GM21367 (cell line): ENCODE data around the gene CDK6.
A peak's percentile ranks its signal among the peaks of the same experiment; 100 is the strongest.

Experiments
- ATAC-seq: cut with Tn5 transposase; IDR thresholded peaks from one replicate; pipeline ENCODE4 v1.9.1; 2021; ENCODE audit not compliant: unreplicated experiment

The CDK6 gene

DNA sequence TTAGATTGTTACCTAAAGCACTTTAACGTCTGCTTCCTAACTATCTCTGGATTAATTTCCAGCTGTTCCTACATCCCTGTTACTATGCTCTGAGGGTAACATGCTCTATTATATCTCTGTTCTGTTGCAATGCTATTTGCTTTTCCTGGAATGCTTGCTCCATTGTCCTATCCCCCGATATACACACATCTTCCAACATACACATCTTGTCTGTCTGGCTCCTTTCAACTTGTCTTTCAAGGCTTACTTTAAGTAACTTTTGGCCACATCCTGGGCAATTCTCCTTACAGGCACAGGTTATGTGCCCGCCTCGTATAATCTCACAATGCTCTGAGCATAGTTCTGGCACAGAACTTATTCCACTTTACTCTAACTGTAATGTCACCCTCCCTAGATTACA, 96.2 kb downstream of the CDK6 start:
- no peak for ATAC-seq

DNA sequence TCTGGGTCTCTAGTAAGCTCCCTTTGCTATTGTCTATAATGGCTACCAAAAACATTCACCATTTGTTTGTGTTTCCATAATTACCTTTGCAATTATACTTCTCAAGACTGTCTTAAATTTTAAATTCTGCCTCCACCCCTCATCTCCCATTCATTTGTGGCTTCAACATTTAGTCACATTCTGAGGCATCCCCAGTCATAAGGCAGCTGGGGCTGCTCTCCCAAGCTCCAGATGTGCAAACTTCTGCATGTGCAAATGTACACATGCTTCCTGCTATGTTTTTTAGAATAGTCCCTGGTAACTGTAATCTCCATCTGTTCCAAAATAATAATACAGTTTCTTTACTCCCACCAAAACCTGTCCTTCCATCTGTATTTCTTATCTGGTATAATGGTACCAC, 97.3 kb downstream of the CDK6 start:
- no peak for ATAC-seq

DNA sequence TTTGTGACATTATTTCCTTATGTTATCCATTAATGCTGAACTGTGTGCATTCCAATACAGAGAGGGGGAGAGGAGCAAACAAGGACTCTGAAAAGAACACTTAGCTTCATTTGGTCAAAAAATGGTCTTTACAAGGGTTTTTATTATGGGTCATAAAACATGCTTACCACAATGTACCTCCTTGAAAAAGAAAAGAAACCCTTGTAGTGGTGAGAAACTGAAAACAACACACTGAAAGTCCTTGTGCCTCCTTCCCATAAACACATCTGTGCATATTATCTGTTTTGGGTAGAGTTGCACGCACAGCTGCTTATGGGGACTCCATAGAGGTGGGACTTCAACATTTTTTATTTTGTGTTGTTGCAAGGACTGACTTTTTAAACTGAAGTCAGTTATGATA, 98.7 kb downstream of the CDK6 start:
- ATAC-seq: peak; percentile 93

DNA sequence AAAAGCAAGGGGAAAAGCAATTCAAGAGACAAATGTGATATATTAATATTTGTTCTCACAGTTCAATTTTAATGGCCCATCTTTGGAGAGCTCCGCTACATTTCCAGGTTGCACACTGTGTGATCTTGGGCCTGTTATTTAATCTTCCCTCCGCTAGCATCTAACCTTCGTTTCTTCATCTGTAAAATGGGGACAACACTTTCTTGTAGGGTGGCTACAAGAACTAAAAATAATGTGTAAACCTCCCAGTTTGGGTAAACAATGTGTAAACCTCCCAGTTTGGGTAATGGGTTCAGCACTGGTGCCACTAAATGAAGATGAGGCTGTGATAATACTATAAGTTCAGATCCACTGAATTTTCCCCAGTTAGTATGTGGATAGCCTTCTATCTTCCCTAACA, 99.5 kb downstream of the CDK6 start:
- no peak for ATAC-seq

DNA sequence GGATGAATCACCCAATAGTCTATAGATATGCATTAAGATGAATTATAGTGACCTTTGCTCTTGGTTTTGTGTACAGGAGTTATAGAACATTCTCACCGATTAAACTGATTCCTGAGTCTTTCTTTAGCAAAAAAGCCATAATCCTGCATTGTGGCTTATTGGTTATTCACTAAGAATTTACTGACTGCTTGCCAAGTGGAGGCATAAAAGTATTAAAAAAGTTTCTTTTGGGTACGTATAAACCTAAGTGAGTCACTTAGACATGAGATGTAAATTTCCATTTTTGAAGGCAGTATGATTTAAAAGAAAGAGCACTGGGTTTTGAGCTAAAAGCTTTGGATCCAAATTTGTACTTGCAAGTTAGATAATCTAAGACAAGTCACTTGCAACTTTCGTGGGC, 100.7 kb downstream of the CDK6 start:
- ATAC-seq: no peak

DNA sequence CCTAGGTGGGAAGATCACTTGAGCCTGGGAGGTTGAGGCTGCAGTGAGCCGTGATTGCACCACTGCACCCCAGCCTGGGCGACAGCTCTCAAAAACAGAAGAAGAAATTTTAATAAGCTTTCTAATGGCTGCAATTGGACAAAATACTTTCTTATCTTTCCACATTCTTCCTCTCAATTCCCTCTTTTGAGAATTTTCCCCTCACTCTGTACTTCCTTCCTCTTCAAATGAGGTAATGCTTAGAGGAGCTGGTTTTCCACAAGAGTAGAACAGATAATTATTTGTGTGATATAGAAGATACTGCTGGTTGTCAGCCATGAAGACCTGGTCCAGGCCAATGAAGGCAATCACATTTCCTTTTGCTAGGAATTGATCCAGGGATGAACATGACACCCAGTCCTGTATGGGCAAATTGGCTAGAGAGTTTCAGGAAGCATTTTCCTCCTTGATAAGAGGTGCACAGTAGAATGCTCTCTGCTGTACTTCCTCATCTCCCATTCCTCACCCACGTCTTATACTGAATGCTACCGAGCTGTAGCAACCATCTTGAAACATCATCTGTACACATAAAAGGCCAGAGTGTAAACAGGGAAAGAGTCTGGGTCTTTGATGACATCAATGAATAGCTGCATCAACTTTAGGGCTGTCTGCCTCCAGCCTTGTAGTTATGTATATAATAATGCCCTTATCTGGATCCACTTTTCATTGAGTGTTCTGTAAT, 103.9 kb downstream of the CDK6 start:
- no peak for ATAC-seq

DNA sequence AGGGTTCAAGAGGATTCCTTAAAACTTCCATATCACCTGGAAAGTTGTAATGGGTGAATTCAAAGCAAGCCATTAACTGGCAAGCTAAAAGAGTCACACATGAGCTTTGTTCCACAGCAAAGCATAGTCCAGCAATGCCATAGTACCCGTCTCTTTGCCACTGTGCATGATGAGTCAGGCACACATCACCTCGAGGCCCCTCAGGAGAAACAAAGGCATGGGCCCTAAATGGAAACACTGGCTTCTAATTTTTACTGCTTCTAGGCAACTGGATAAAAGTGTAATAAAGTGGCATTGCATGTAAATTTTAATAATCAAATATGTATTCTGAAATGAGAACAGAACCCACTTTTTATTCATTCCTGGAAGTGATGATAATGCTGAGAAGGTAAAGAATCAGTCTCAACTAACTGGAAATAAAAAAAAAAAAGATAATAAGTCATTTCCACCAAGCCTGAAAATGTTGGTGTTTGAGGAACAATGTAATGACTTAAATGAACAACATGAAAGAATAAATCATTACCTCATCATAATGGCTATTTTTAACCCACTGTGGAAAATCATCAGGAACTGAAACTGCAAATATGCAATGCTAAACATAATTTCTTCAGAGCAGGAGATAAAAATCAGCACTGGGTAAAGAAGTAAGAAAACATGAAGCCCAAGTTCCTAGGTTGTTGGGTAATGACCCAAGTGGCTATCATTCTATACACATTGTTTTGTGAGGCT, 104.9 kb downstream of the CDK6 start:
- peak; percentile 46 for ATAC-seq

DNA sequence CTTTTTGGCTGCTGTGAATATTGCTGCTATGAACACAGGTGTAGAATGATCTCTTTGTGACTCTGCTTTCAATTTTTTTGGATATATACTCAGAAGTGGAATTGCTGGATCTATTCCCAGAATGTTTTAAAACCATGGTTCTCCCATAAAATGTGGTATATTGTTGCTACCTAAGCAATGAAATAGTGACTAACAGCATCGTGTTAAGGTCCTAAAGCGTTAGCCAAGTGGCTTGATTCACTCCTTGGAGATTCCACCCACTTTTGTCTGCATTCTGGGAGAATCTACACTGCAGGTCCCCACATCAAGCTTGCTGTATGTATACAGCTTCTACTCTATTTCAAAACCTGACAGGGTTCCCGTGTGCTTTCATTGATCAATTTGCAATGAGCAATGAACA, 105.6 kb downstream of the CDK6 start:
- ATAC-seq: no peak

DNA sequence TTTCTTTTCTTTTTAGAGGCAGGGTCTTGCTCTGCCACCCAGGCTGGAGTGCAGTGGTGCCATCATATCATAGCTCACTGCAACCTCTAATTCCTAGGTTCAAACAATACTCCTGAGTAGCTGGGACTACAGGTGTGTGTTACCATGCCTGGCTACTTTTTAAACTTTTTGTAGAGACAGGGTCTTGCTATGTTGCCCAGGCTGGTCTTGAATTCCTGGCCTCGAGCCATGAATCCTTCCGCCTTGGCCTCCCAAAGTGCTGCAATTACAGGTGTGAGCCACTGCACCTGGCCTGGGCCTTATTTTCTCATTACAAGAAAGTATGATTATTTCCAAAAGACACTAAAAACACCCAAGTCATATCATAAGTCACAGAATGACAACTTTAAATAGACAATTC, 106.6 kb downstream of the CDK6 start:
- no peak for ATAC-seq

DNA sequence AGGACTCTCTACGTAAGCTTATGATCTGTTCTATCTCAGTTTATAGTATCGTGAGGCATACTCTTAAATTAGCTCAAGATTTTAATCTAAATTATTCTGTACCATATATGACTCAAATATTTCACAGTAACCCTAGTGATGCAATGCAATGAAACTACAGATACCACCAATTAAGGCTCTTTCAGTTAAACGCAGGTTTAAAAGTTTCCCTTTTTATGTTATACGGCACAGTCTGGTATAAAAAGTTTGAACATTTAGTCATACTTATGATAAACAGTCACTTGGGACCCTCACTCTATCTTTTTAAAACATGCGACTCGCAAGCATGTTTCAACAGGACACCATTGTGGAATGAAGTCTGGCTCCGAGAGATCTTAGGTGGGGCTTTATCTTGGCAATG, 107.2 kb downstream of the CDK6 start:
- ATAC-seq: no peak

DNA sequence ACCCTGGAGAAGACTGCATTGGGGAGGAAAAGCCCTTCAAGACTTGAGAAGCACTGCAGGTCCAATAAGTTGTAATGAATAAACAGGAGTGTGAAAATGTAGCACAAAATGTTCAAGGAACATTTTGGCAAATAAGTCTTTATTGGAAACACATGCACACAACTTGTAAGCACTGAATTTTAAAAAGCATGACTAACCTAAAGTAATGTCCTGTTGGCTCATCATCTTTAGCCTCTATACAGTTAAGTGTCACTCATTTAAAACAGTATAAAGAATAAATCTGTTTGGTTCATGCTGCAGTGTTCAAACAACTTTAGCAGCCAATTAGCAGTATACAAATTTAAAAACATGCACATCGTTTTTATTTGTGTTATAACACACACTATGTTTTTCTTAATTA, 108.6 kb downstream of the CDK6 start:
- ATAC-seq: no peak

DNA sequence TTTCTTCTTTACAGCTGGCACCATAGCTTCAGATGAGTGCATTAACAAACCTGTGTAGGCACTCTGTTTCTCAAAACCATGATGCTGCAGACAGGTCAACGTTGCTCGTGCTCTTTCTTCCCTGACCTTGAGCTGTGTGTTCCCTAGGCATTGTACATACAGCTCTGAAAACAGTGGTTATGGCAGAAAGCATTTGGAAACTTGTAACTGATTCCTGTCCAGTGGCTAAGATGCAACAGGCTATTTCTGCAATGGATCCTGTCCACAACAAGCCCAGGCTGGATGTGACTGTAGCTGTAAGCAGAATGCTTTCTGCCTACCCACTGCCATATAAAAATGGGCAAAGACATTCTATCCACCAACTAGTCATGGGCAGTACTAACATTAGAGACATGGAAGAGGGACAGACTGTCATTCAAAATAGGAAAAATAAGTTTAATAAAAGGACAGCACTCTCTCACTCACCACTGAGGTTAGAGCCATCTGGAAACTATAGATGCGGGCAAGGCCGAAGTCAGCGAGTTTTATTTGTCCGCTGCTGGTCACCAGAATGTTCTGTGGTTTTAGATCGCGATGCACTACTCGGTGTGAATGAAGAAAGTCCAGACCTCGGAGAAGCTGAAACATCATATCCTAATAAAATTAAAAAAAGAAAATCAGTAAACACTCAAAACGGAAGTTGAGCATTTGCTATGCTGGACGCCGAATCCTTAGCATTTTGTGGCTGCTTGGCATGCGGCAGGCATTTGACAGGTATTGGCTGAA, 111.0 kb downstream of the CDK6 start:
- no peak for ATAC-seq

DNA sequence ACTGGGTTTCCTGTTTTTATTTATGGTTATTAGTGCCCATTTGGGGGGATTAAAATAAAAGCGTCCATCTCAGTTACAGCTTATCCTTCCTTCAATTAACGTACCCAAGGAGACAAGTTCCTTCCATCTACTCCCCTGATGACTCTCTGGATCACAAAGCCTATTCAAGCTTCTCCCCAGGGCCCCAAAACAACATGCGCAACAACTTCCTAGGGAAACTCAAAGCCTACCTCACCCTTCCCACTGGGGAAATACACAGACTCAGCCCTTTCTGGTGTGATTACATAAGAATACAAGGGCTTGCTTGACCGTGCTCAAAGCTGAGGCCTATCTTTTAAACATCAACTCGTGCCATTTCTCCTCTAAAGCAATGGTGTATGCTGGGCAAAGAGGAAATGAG, 112.4 kb downstream of the CDK6 start:
- no peak for ATAC-seq

DNA sequence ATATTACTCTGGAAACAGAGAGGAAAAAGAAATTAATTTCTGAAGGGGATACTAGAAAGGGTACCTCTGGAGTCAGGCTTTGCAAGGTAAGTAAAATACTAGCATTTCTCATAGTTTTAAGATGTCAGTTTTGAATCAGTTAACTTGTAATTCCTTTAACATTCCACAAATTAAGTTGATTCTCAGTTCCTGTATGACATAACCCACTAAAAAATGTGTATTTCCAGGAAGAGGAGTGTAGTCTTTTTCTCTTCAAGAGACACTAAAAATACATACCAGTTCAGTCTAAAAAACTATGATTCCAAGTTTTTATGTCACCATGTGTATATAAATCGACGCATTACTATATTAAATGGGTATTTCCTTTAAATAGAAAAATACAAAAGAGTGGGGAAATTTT, 113.2 kb downstream of the CDK6 start:
- no peak for ATAC-seq

DNA sequence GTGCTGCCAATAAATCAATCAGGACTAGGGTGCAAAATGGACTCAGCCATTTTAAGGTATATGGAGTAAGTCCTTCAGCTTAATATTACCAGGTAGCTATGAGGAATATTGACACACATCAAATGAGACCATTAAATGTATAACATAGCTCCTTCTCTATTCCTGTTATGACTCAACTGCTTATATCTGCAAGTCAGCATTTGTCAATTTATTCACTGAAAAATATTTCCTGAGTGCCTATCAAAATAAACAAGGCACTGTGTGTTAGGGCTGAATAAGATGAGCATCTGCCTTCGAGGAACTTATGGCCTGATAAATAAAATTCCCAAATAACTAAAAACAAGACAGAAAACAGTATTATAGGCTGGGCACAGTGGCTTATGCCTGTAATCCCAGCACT, 113.8 kb downstream of the CDK6 start:
- ATAC-seq: no peak

DNA sequence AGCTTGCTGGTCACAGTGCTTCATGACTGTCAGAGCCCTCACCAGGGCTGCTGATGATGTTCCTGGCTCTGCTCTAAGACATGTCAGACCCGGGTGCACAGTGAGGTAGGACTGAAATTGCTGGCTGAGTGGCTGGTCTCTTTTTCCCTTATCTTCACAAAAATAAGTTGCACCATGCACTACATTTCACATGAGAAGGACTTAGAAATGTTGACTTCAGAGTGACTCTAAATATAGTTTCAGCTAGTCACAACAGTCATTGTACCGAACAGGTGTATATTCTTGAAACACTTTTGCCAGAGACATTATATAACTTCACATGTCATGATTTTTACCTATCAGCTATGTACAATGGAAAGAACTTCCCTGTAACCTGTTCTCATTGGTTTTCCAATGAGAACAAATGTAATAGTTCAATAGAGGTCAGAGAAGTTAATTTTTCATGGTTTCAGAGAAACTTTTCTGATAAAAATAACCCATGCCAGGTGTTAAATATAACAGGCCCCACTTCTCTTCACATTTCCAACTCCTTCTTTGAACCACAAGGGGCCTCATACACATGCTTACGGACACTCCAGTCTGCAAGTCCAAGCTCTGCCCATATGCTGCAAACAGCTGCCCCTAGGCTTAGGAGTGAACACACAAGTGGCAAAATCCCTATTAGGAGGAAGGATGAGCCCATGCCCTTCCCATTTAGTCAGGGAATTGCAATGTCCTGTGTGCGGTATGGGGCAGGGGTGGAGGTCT, 115.6 kb downstream of the CDK6 start:
- ATAC-seq: peak; percentile 64

DNA sequence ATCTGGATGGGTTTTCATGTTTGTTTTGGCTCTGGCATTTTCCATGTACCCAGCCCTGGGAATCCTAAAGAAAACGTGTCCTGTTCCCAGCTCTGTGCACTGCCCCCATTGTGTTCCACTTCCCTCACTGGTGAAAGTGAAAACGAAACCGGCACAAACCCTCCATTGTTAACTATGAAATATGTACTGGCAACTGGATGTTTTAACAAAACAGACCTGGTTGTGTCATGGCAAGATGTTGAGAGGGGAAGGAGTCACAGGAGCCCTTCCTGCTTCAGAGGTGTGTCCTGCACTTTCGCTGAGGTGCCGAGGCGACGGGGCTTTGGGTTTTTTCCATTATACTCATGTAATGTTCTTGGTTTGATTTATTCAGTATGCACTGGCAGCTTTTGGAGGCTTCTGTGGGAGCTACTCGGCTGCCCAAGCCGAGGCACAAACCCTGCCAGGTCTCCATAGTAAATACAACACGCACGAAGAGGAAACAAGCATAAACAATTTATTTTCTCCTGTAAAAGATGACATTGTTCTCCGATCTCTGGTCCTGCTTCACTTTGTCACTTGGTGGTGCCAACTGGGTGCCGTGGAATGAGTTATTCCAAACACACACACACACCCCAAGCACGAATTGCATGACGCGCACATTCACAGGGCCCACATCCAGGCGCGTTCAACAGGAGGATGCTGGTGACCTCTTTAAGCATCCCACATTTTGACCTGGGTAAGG, 118.2 kb downstream of the CDK6 start:
- peak; percentile 61 for ATAC-seq

DNA sequence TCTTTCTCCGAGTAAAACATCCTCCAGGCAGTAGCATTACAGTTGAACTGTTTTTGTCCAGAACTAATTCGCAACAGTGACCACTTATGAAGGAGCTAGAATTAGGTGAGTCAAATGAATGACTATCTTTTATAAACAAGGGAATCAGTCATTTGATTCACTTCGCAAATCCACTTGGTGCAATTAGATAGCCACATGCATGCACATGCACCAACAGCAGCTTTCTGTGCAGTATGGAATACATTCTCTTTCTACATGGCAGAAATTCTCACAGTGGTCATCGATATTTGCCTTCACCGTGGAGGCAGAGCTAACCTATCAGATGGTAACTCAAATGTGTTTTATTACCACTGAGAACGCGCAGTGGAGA, 118.8 kb downstream of the CDK6 start:
- ATAC-seq: no peak

DNA sequence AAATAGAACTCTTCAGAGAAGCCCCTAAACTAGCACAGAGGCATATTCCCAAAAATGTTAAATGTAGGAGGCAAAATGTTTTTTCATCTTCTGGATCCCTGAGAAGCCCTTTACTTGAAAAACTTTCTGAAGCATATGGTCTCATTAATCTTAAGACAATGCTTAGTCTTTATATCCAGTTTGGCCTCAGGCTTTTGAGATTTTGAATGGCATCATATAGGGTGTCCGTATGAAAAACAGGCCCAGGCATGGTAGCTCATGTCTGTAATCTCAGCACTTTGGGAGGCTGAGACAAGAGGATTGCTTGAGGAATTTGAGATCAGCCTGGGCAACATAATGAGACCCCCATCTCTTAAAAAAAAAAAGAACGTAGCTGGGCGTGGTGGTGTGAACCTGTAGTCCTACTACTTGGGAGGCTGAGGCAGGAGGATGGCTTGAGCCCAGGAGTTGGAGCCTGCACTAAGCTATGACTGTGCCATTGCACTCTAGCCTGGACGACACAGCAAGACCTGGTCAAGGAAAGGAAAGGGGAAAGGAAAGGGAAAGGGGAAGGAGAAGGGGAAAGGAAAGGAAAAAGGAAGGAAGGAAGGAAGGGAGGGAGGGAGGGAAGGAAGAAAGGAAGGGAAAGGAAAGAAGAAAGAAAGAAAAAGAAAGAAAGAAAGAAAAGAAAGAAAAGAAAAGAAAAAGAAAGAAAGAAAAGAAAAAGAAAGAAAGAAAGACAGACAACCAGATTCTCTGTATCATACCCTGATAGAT, 119.4 kb downstream of the CDK6 start:
- no peak for ATAC-seq

DNA sequence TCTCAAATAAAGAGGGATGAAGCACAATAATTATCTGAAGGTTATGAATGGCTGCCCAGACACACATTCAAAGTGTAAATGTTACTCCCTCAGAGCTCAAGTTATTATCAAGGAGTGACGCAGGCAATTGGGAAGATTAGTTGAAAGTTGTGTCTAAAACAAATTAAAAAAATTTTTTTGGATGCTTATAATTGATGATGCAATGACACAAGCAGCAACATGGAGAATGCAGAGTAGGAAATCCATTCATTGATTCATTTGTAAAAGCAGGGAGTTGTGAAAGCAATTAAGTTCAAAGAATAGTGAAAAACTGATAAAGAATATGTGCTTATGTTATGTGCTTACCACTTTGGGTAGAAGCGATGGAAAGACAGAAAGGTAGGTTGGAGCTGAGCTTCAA, 120.4 kb downstream of the CDK6 start:
- ATAC-seq: no peak
